Upper lobe of right lung (tissue), 1 donor: Measurements from ENCODE around the gene GLA. TPM values are rescaled to one million over a fixed set of nuclear protein-coding genes. Genes with fewer than 3 reads are reported as not detected.

Experiments used
- ATAC-seq: fragments of 200-7000 bp; cut with Tn5 transposase; one replicate; pipeline ENCODE4 v1.9.1; 2020; ENCODE audit warnings: mild to moderate bottlenecking, moderate library complexity
- DNase-seq: peaks from one replicate; pipeline ENCODE4 v3.0.0-alpha.2; 2020
- H3K27ac ChIP-seq: fragments of 200-600 bp; one replicate; pipeline ENCODE4 v1.8.0; 2022
- H3K27me3 ChIP-seq: fragments of 200-600 bp; one replicate; pipeline ENCODE4 v1.8.0; 2022; ENCODE audit warnings: mild to moderate bottlenecking
- H3K36me3 ChIP-seq: fragments of 200-600 bp; one replicate; pipeline ENCODE4 v1.8.0; 2022
- H3K4me1 ChIP-seq: fragments of 200-600 bp; one replicate; pipeline ENCODE4 v1.8.0; 2022
- H3K4me3 ChIP-seq: fragments of 200-600 bp; one replicate; pipeline ENCODE4 v1.8.0; 2022; ENCODE audit warnings: mild to moderate bottlenecking
- H3K9me3 ChIP-seq: fragments of 200-600 bp; one replicate; pipeline ENCODE4 v1.8.0; 2022
- intact Hi-C: fragments of 100-400 bp; cut with DNase I; formaldehyde crosslinking; loops from one replicate; pipeline ENCODE4 v1.11.0; 2022
- total RNA-seq: library from RNA; stranded (reverse); fragmentation: NEBNext Ultra II Directional; extraction: Animal tissue kit (Norgen Biotek cat#: 25700); gene quantifications from one replicate; pipeline ENCODE4 v1.2.1, GENCODE V29; 2021
- TF ChIP-seq, protein P1 (sequence below): fragments of 200-600 bp; IDR thresholded peaks from one replicate; pipeline ENCODE4 v1.8.0; 2022; ENCODE audit warnings: antibody characterized with exemption
- donor health status: DM: no; HTN: yes; CAD: no; lungs with severe emphysema.

Gene GLA
- total RNA-seq, 1 donor from 2014 or later, result 46.3 TPM

DNA sequence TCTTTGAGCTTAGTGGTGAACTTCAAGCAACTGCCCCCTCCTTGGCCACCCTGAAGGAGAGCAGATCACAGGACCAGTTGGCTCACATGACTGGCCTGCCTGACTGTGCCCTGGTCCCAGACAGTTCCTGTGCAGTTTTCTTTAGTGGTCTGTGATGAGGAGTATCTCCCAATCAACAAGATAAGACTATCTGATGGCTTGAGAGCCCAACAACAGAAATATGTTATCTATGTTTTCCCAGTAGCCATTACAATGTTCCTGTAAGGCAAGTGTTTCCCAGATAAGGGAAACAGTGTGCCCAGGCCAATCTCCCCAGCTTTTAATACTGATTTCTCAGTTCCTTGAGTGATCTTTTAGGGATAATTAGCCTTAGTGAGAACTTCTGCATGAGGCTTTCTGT is 45.0 kb downstream of the GLA start:
- H3K27ac ChIP-seq, result no peak overlapping the region
- H3K4me3 ChIP-seq, result no peak overlapping the region
- TF ChIP-seq, protein P1, sequence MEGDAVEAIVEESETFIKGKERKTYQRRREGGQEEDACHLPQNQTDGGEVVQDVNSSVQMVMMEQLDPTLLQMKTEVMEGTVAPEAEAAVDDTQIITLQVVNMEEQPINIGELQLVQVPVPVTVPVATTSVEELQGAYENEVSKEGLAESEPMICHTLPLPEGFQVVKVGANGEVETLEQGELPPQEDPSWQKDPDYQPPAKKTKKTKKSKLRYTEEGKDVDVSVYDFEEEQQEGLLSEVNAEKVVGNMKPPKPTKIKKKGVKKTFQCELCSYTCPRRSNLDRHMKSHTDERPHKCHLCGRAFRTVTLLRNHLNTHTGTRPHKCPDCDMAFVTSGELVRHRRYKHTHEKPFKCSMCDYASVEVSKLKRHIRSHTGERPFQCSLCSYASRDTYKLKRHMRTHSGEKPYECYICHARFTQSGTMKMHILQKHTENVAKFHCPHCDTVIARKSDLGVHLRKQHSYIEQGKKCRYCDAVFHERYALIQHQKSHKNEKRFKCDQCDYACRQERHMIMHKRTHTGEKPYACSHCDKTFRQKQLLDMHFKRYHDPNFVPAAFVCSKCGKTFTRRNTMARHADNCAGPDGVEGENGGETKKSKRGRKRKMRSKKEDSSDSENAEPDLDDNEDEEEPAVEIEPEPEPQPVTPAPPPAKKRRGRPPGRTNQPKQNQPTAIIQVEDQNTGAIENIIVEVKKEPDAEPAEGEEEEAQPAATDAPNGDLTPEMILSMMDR, result no peak
- H3K27me3 ChIP-seq, result no peaks in the 10 kb centered on the region
- H3K9me3 ChIP-seq, result no peaks in the 10 kb centered on the region
- no peak for DNase-seq
- no peaks in the 10 kb centered on the region for H3K36me3 ChIP-seq
- ATAC-seq, result no peak
- intact Hi-C loops, result no loop called here
- H3K4me1 ChIP-seq, result no peaks in the 10 kb centered on the region

DNA sequence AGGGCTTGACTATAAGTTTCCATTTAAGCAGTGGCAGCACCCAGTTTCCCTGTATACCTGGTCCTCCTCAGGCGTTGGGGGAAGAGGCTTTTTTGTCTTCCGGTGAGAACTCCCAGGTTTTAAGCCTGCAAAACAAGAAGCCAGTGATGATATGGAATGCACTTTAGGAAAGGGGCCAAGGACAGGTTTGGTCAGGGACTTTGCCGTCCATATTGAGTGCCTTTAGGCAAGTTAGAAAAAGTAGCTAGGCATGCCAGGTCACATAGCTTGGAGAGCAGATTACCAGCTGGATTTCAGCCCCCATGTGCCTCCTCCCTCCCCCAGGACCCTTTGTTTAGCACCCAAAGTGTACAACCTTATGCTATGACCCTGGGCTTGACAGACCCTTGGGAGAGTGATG is 45.6 kb downstream of the GLA start:
- Histone ChIP-seq H3K27me3 (no peaks in the 10 kb centered on the region), H3K9me3 (no peaks in the 10 kb centered on the region), H3K27ac (no peak overlapping the region), H3K4me3 (no peak overlapping the region), H3K4me1 (no peaks in the 10 kb centered on the region), H3K36me3 (no peaks in the 10 kb centered on the region)
- TF ChIP-seq, protein P1, result no peak
- ATAC-seq, result no peak
- intact Hi-C loops, result no loop called here
- DNase-seq, result no peak

DNA sequence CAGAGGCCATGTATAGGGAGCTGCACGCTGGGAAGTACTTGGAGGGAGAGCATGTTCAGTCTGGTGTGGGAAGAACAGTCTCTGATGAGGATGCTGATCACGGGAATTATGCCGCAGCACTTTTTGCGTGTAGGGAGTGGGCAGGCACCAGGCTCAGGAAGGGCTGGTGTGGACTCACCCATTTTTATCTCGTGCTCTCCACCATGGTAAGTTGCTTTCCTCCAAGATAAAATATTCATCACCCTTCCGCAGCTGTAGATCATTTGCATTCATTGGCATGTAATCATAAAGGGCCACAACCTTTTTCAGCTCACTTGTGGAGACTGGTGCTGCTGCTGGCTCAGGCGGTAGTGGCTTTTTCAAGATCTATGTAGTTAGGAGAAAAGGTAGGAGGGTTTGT is 47.3 kb downstream of the GLA start:
- DNase-seq, result no peak
- no peak for ATAC-seq
- Histone ChIP-seq H3K9me3 (no peaks in the 10 kb centered on the region), H3K27ac (no peak overlapping the region), H3K4me3 (no peak overlapping the region), H3K36me3 (no peaks in the 10 kb centered on the region), H3K27me3 (no peaks in the 10 kb centered on the region), H3K4me1 (no peaks in the 10 kb centered on the region)
- intact Hi-C loops, result no loop called here
- TF ChIP-seq, protein P1, result no peak

DNA sequence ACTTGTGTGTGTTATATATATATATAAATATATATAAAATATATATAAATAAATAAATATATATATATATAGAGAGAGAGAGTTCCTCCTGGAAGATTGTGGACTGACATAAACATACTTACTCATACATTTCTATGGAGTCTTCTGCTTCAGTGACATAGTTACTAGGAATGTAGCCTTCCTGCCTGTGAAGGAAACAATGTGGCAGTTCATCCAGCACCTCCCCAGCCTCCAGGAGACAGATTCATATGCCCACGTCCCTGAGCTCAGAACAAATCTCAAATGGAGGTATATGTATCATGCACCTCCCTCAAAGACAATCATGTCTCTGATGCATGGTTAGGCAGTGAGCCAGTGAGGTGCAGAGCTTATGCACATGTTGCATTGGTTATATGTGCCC is 47.8 kb downstream of the GLA start:
- Histone ChIP-seq H3K4me3 (no peak overlapping the region), H3K36me3 (no peaks in the 10 kb centered on the region), H3K27ac (no peak overlapping the region), H3K27me3 (no peaks in the 10 kb centered on the region), H3K4me1 (no peaks in the 10 kb centered on the region), H3K9me3 (no peaks in the 10 kb centered on the region)
- intact Hi-C loops, result no loop called here
- TF ChIP-seq, protein P1, result no peak
- ATAC-seq (no peak), DNase-seq (no peak)

DNA sequence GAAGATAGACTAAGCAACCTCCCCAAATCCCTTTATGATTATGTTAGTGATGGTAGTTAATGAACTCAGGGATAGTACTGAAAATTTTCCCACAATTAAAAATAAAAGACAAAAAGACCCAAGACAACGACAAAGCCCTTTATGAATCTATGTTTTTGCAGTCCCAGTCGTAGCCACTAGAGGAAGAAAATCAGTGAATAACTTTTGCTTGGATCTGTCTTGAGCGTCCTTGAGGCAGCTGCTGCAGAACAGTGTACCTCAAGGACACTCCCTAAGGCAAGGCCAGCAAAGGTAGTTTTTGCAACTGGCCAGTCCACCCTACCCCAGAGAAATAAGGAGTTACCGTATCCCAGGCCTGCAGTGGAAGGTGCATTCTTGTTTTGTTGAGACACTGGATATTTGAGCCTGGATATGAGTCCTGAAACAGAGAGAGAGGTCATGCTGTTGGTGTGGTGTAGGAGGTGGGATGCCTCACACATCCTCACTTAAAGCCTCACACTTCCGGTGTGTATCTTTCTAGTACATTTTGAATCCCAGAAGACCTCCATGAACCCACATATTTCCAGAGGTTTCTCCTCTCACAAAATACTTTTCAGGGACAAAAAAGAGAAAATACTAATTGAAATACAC is 50.4 kb downstream of the GLA start:
- H3K4me3 ChIP-seq, result no peak overlapping the region
- ATAC-seq, result no peak
- no peaks in the 10 kb centered on the region for H3K9me3 ChIP-seq
- no peaks in the 10 kb centered on the region for H3K36me3 ChIP-seq
- TF ChIP-seq, protein P1, result peak; percentile 20
- no peak for DNase-seq
- no peaks in the 10 kb centered on the region for H3K27me3 ChIP-seq
- H3K27ac ChIP-seq, result no peak overlapping the region
- intact Hi-C loops, result no loop called here
- no peaks in the 10 kb centered on the region for H3K4me1 ChIP-seq

DNA sequence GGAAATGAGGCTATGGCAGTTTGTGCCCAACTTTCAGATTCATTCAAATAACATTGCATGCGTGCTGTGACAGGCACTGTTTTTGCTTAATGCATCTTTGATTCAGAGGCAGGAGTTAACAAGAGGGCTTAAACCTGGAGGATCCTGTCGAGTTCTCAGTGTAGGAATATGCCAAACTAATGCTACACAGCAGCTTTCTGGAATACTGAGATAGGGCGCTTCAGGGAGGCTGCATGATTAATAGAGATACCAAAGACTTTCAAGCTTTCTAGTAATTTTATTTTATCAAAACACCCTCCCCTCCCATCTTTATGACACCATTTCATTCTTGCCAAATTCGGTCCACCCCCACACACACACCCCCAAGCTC is 58.5 kb downstream of the GLA start:
- DNase-seq, result no peak

More for the DNA sequence above, 58.5 kb downstream of the GLA start:
- H3K27me3 ChIP-seq, result no peaks in the 10 kb centered on the region
- no peaks in the 10 kb centered on the region for H3K36me3 ChIP-seq
- peak overlapping the region; percentile 80 for H3K27ac ChIP-seq
- no peaks in the 10 kb centered on the region for H3K4me1 ChIP-seq
- TF ChIP-seq, protein P1, result no peak
- intact Hi-C loops, result no loop called here
- H3K4me3 ChIP-seq, result peak overlapping the region; percentile 68
- no peak for ATAC-seq
- no peaks in the 10 kb centered on the region for H3K9me3 ChIP-seq
